Myocyte (in vitro differentiated cells): Measurements from ENCODE around the gene DAPK1. TPM values are rescaled to one million over a fixed set of nuclear protein-coding genes. Genes with fewer than 3 reads are reported as not detected.
"Not testable (repeated sequence)": the region's sequence is repeated elsewhere in the genome, so short reads cannot be mapped to it uniquely, and the experiment has no call there.

Experiments used
- DNase-seq: peaks from one replicate; pipeline ENCODE4 v3.0.0-alpha.2; 2012; ENCODE audit warnings: low read depth
- total RNA-seq: library from RNA; depleted of rRNA; stranded (reverse); fragments of >200 nt; gene quantifications from 2 replicates; pipeline ENCODE4 v1.2.3, GENCODE V29; 2014

The DAPK1 gene
- total RNA-seq, 1 donor from 2014 or later, result 68.3 TPM

- peak; percentile 83 for DNase-seq
These were observed 561 bp downstream of the DAPK1 start for GRCh38 chr9:87498046-87498810.

- no peak for DNase-seq
These were observed 1.2 kb downstream of the DAPK1 start for GRCh38 chr9:87498811-87499360.

GRCh38 chr9:87499424-87500017 lies 1.9 kb downstream of the DAPK1 start:
- DNase-seq, result no peak

DNA sequence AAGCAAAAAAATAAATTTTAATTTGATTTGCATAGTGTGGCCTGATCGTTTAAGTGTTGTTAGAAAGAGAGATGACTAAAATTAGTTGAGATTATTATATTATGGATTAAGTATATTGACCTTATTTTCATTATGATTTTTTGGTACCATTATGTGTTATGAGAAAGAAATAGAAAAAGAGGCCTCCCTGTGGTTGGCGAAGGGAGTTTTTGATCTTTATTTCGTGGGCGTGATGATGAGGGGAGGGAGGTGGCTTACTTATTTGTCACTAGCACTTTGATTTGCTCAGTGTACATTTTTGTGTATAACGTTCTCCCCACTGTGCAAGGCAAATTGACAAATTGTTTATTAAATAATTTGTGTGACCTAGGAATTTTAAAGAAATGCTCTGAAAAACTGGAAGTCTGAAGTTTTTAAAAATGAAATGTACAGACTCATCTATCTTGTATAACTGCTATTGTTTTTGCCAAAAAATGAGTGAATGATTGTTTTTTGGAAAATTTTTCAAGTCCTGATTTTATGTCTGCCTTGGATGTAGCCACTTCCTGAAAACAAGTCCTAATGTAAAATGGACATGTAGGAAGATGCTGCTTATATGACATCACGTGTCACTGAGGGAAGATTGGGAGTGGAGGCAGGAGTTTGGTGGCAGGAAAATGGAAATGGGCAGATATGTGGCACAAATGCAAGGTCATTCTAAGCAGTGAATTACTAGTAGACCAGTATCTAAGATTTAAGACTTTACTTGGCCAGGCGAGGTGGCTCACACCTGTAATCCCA lies 3.0 kb downstream of the DAPK1 start:
- no peak for DNase-seq

- not testable (repeated sequence) for DNase-seq
These were observed 3.6 kb downstream of the DAPK1 start for GRCh38 chr9:87501271-87501656.

- no peak for DNase-seq
These were observed 4.1 kb downstream of the DAPK1 start for GRCh38 chr9:87501806-87502205.

GRCh38 chr9:87502391-87503221 lies 4.9 kb downstream of the DAPK1 start:
- no peak for DNase-seq

DNA sequence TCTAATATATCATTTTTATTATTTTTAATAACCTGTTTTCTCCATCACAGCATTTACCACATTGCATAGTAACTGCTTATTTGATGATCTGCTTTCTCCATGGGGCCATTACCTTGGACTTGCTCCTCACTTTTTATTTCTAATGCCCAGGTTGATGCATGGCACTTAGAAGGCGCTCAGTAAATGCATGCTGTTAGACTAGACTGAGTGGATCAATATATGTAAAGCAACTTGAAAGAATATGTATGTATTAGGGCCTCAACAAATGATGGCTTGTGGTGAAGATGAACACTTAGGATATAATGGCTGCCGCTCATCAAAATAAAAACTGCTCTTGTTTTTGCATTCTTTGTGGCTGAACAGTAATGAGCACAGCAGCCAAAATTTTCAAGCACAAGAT lies 5.8 kb downstream of the DAPK1 start:
- DNase-seq, result no peak

DNA sequence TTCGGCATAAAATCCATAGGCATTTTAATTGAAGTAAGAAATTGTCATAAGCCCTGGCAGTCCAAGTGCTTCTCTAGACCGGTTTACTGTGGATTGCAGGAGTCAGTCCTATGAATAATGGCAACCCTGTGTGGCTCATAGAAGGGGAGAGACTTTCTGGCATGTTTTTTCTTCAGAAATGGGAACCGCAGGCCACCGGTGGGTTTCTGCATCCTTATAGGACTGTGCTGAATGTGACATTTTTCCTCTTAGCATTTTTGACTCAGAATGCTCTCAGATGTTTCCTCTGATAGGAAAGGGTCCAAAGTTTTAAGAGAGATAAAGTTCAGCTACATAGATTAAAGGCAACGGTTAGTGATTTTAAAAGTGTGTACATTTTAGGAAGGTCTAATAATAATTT lies 6.3 kb downstream of the DAPK1 start:
- DNase-seq, result no peak

- DNase-seq, result no peak
These were observed 7.3 kb downstream of the DAPK1 start for GRCh38 chr9:87504938-87505337.

- DNase-seq, result no peak
These were observed 8.4 kb downstream of the DAPK1 start for GRCh38 chr9:87505869-87506678.

DNA sequence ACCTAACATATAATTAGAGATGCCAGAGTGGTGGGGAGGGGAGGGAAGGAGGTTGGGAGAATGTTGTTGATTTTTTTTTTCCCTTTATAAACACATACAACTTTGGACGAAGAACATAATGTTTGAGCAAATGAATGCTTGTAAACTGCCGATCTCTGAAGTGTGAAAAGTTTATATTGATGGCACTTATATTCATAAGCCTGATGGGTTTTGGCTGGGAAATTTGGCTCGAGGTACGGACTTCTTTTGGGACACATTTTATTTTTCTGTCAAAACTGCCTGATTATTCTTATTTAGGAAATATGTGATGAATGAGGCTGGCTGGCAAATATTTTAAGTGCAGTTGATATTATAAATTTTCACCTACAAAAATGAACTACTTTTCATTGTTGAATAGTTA lies 9.9 kb downstream of the DAPK1 start:
- DNase-seq, result no peak

- DNase-seq, result no peak
These were observed 12.6 kb downstream of the DAPK1 start for GRCh38 chr9:87510252-87510683.

DNA sequence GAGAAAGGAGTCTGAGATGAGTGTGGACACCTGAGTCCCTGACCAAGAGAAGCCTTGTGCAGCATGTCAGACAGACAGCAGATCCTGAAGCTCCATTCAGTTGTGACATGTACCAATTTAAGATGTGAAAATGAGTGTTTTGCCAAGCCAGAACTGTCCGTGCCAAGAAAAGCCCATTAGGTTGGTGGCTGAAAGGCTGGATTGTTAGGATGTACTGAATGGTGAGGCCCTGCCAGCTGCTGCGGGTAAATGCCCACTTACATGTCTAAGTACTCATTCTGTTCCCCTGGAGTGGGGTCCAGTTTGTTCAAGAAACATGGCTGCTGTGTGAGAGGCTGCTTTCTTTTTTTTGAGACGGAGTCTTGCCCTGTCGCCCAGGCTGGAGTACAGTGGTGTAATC lies 14.6 kb downstream of the DAPK1 start:
- DNase-seq, result no peak

DNA sequence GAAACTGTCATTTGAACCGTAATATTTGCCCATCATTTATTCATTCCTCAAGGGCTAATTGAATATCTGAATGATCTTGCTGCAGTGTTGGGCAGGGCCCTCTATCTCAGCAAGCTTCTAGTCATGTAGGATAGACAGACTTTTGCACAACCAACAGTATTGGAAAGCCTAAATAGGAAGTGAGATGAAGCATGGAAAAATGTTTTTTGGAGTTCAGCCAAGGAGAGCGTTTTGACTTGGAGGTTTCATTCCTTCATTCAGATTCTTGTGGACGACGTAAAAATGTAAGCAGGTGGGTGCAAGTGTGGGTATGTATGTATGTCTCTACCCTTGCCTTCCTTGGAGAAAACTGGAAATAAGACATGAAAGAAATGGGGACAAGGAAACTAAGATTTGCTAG lies 15.5 kb downstream of the DAPK1 start:
- no peak for DNase-seq

DNA sequence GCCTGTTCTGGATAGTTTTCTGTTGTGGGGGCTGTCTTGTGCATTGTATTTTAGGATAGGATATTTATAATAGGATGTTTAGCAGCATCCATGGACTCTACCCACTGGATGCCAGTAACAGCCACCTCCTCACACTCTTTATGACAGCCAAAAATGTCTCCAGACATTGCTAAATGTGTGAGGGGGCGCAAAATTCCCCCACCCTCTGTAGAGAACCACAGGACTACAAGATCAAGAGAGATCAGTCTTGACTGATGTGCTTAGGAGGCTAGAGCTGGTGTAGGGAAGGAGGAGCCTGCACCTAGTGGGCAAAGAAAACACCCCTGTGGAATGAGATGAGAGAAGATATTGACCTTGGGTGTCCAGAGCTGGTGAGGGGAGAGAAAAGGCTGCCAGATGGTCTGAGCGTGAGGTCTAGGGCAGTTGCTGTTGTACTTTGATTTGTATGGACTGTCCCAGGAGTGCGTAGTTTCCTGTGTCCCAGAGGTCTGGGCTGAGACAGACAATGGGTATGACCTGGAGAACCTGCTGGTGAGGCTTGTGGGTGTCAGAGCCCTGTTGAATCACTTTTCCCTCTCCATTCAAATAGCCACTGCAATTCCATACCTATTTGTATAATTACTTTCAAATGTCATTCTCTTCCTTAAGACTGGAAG lies 16.3 kb downstream of the DAPK1 start:
- no peak for DNase-seq

DNA sequence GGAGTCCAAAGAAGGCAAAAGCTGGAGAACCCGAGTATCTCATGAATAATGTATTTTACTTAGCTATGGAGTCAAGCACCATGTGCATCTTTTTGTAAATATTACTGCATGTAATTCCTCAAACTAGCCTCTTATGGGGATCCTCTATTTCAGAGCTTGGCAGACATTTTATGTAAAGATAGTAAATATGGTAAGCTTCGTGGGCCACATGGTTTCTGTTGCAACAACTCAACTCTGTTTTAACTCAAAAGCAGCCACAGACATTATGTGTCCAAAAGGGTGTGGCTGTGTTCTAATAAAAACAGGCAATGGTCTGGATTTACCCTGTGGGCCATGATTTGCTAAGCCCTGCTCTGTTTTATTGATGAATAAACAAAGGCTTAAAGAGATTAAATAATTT lies 17.3 kb downstream of the DAPK1 start:
- DNase-seq, result no peak

GRCh38 chr9:87515588-87516221 lies 18.0 kb downstream of the DAPK1 start:
- DNase-seq, result no peak
